Fibroblast of mammary gland (primary cell): ENCODE results near the gene TSC2.

Experiments used
- DNase-seq: peaks from one replicate; pipeline ENCODE4 v3.0.0-alpha.2; 2010; ENCODE audit warnings: low read depth
- H3K4me3 ChIP-seq: 2 replicates; pipeline ENCODE4 v1.5.1; 2011; ENCODE audit warnings: low read depth, mild to moderate bottlenecking, low read length, moderate library complexity; ENCODE audit not compliant: control insufficient read depth
- TF ChIP-seq, protein P1 (sequence below): conservative IDR thresholded peaks from 2 replicates; pipeline ENCODE4 v1.5.1; 2011; ENCODE audit warnings: low read depth, low read length, inconsistent platforms; ENCODE audit not compliant: control insufficient read depth, insufficient read depth

TSC2 gene

GRCh38 chr16:2077016-2077415, 29.2 kb downstream of the TSC2 start:
- H3K4me3 ChIP-seq: no peak overlapping the region
- DNase-seq: no peak
- TF ChIP-seq, protein P1, sequence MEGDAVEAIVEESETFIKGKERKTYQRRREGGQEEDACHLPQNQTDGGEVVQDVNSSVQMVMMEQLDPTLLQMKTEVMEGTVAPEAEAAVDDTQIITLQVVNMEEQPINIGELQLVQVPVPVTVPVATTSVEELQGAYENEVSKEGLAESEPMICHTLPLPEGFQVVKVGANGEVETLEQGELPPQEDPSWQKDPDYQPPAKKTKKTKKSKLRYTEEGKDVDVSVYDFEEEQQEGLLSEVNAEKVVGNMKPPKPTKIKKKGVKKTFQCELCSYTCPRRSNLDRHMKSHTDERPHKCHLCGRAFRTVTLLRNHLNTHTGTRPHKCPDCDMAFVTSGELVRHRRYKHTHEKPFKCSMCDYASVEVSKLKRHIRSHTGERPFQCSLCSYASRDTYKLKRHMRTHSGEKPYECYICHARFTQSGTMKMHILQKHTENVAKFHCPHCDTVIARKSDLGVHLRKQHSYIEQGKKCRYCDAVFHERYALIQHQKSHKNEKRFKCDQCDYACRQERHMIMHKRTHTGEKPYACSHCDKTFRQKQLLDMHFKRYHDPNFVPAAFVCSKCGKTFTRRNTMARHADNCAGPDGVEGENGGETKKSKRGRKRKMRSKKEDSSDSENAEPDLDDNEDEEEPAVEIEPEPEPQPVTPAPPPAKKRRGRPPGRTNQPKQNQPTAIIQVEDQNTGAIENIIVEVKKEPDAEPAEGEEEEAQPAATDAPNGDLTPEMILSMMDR: no peak

GRCh38 chr16:2077696-2078095, 29.9 kb downstream of the TSC2 start:
- TF ChIP-seq, protein P1: no peak
- DNase-seq: no peak
- no peak overlapping the region for H3K4me3 ChIP-seq

GRCh38 chr16:2078096-2078495, 30.3 kb downstream of the TSC2 start:
- DNase-seq: no peak
- TF ChIP-seq, protein P1: no peak
- H3K4me3 ChIP-seq: no peak overlapping the region

DNA sequence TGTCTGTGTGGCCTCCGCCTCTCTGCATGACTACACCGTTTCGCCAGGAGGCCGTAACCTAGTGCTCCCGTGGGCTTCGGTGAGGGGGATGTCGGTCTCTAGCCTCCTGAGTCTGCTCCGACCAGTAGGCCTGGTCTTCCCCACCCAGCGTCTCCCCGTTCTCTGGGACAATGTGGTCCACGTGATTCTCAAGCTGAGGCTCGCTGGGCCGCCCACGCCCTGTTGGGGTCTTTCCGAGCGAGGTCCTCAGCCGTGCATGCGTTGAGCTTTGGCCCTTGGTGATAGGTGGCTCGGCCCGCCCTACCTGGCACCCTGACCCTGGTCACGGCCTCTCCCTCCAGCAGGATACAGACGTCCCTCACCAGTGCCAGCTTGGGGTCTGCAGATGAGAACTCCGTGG, 30.9 kb downstream of the TSC2 start:
- no peak overlapping the region for H3K4me3 ChIP-seq
- TF ChIP-seq, protein P1: no peak
- DNase-seq: no peak

- no peak overlapping the region for H3K4me3 ChIP-seq
- TF ChIP-seq, protein P1: no peak
- DNase-seq: no peak
Measured at GRCh38 chr16:2079311-2079800, 31.6 kb downstream of the TSC2 start.

DNA sequence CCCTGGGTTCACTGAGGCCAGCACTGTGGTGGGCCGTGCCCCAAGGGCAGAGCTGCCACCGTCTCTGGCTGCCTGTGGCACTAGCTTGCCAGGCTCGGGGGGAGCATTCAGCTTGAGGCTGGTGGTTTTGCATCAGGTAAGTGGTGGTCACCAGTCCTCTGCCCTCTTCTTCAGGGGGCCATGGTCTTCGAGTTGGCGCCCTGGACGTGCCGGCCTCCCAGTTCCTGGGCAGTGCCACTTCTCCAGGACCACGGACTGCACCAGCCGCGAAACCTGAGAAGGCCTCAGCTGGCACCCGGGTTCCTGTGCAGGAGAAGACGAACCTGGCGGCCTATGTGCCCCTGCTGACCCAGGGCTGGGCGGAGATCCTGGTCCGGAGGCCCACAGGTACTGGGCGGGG, 32.2 kb downstream of the TSC2 start:
- TF ChIP-seq, protein P1: no peak
- no peak overlapping the region for H3K4me3 ChIP-seq
- no peak for DNase-seq
